PFSK-1 (cell line): Measurements from ENCODE around the gene ELAVL2.

Experiments
- POLR2AphosphoS5 ChIP-seq: IDR thresholded peaks from 2 replicates; pipeline ENCODE4 v1.6.1; 2012; ENCODE audit warnings: low read depth, mild to moderate bottlenecking, control low read depth, low read length, moderate library complexity
- SIN3A ChIP-seq: IDR thresholded peaks from 2 replicates; pipeline ENCODE4 v1.6.1; 2012; ENCODE audit warnings: mild to moderate bottlenecking, low read length, moderate library complexity, borderline replicate concordance; ENCODE audit not compliant: insufficient read depth
- TAF1 ChIP-seq: IDR thresholded peaks from 2 replicates; pipeline ENCODE4 v1.6.1; 2012; ENCODE audit warnings: low read length, control low read depth, borderline replicate concordance; ENCODE audit not compliant: insufficient read depth
- TF ChIP-seq, protein P1 (sequence below), 2 experiments: IDR thresholded peaks; 2 replicates each; pipeline versions ENCODE4 v1.6.1 to v1.8.0; 2011 to 2012; ENCODE audit warnings: low read depth in 2 of 2, low read length in 2 of 2, control low read depth in 1 of 2, inconsistent platforms in 1 of 2, mild to moderate bottlenecking in 1 of 2, moderate library complexity in 1 of 2; ENCODE audit not compliant: insufficient read depth in 1 of 2

DNA sequence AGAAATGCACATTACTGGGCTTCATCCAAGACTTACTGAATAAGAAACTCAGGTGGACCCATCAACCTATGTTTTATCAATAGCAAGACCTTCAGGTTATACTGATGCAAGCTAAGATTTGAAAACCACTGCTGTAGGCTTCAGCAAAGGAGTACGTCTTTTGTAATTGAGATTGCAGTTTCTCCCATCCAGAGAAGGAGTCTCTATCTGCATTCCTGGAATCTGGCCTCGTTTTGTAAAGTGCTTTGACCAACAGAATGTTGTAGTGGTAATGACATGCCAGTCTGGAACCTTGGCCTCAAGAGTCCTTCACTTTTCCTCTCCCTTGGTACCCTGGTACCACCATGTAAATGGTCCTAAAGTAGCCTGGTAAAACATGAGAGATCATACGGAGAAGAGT is 32.2 kb upstream of the ELAVL2 start:
- TF ChIP-seq POLR2AphosphoS5 (no peak), SIN3A (no peak), TAF1 (no peak)
- TF ChIP-seq, protein P1, sequence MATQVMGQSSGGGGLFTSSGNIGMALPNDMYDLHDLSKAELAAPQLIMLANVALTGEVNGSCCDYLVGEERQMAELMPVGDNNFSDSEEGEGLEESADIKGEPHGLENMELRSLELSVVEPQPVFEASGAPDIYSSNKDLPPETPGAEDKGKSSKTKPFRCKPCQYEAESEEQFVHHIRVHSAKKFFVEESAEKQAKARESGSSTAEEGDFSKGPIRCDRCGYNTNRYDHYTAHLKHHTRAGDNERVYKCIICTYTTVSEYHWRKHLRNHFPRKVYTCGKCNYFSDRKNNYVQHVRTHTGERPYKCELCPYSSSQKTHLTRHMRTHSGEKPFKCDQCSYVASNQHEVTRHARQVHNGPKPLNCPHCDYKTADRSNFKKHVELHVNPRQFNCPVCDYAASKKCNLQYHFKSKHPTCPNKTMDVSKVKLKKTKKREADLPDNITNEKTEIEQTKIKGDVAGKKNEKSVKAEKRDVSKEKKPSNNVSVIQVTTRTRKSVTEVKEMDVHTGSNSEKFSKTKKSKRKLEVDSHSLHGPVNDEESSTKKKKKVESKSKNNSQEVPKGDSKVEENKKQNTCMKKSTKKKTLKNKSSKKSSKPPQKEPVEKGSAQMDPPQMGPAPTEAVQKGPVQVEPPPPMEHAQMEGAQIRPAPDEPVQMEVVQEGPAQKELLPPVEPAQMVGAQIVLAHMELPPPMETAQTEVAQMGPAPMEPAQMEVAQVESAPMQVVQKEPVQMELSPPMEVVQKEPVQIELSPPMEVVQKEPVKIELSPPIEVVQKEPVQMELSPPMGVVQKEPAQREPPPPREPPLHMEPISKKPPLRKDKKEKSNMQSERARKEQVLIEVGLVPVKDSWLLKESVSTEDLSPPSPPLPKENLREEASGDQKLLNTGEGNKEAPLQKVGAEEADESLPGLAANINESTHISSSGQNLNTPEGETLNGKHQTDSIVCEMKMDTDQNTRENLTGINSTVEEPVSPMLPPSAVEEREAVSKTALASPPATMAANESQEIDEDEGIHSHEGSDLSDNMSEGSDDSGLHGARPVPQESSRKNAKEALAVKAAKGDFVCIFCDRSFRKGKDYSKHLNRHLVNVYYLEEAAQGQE (IDR thresholded peaks at IDR 0.05; ENCODE audit: insufficient read depth in 1 of 2, low read depth in 2 of 2, low read length in 2 of 2): no peak
